ENCODE measurements around the gene IFIT1. TPM values are rescaled to one million over a fixed set of nuclear protein-coding genes. Genes with fewer than 3 reads are reported as not detected.
A peak's percentile ranks its signal among the peaks of the same experiment; 100 is the strongest.

The IFIT1 gene
- total and polyA plus RNA-seq, 2 experiments from 2014 or later, result 1.5 to 3.9 TPM

GRCh38 chr10:89419548-89419947, 27.1 kb downstream of the IFIT1 start:
- H2AFZ ChIP-seq, result no peak overlapping the region
- Mint-ChIP-seq H3K4me3 (no peak overlapping the region), H3K27ac (no peak overlapping the region), H3K36me3 (ENCODE audit: low read depth) (no peaks in the 10 kb centered on the region; the same call in 2 of the 3 replicates), H3K27me3 (ENCODE audit: insufficient read depth, low read depth, poor library complexity) (peaks cover 17% of the 10 kb centered on the region), H3K4me1 (peaks cover 15% of the 10 kb centered on the region), H3K9me3 (no peaks in the 10 kb centered on the region)
- H4K20me1 ChIP-seq (replicated peaks; ENCODE audit: insufficient read depth), result no peaks in the 10 kb centered on the region
- no peaks in the 10 kb centered on the region for H3K79me2 ChIP-seq (replicated peaks; ENCODE audit: insufficient read depth)
- H3K4me1 ChIP-seq (ENCODE audit: insufficient read depth), result peaks cover 12% of the 10 kb centered on the region
- no peak overlapping the region for H3K4me2 ChIP-seq
- 0 out of 2 replicates have a peak, but pooled peaks cover 3% of the 10 kb centered on the region for H3F3A ChIP-seq (replicated peaks; ENCODE audit: low read depth)
- peaks cover 20% of the 10 kb centered on the region for H3K27me3 ChIP-seq (ENCODE audit: insufficient read depth)
- no peak overlapping the region for H3K27ac ChIP-seq (ENCODE audit: low read depth)
- TF ChIP-seq CREB1 (CRISPR knock-in tag; IDR thresholded peaks at IDR 0.05; ENCODE audit: low read depth), result no peak
- no peak for TF ChIP-seq EZH2phosphoT487 (IDR thresholded peaks at IDR 0.05; ENCODE audit: unreplicated experiment)
- peak; percentile 57 to 72 for TF ChIP-seq CTCF (conservative IDR thresholded peaks at IDR 0.05; ENCODE audit: low read depth in 2 of 2)
- TF ChIP-seq POLR2AphosphoS5 (IDR thresholded peaks at IDR 0.05; ENCODE audit: low read depth), result no peak
- DNase-seq (ENCODE audit: low spot score), result peak; percentile 59
- H3K36me3 ChIP-seq (ENCODE audit: insufficient read depth), result no peaks in the 10 kb centered on the region
- no peak overlapping the region for H3K4me3 ChIP-seq
- no peak for ATAC-seq
- no peaks in the 10 kb centered on the region for H3K9me2 ChIP-seq (ENCODE audit: insufficient read depth)

GRCh38 chr10:89421018-89421476, 28.6 kb downstream of the IFIT1 start:
- peaks cover 12% of the 10 kb centered on the region for H3K4me1 ChIP-seq (ENCODE audit: insufficient read depth)
- no peaks in the 10 kb centered on the region for H3K9me2 ChIP-seq (ENCODE audit: insufficient read depth)
- H3K27ac Mint-ChIP-seq, result no peak overlapping the region
- no peak overlapping the region for H3K4me3 Mint-ChIP-seq
- no peaks in the 10 kb centered on the region for H3F3A ChIP-seq (replicated peaks; ENCODE audit: low read depth)
- H4K20me1 ChIP-seq (replicated peaks; ENCODE audit: insufficient read depth), result no peaks in the 10 kb centered on the region
- peaks cover 9% of the 10 kb centered on the region for H3K4me1 Mint-ChIP-seq
- DNase-seq (ENCODE audit: low spot score), result no peak
- no peaks in the 10 kb centered on the region for H3K36me3 ChIP-seq (ENCODE audit: insufficient read depth)
- H3K27ac ChIP-seq (ENCODE audit: low read depth), result no peak overlapping the region
- H3K27me3 ChIP-seq (ENCODE audit: insufficient read depth), result peaks cover 9% of the 10 kb centered on the region
- no peaks in the 10 kb centered on the region for H3K9me3 Mint-ChIP-seq
- H3K4me2 ChIP-seq, result no peak overlapping the region
- H3K36me3 Mint-ChIP-seq (ENCODE audit: low read depth), result no peaks in the 10 kb centered on the region
- H3K27me3 Mint-ChIP-seq (ENCODE audit: insufficient read depth, low read depth, poor library complexity), result peaks cover 6% of the 10 kb centered on the region
- no peaks in the 10 kb centered on the region for H3K79me2 ChIP-seq (replicated peaks; ENCODE audit: insufficient read depth)
- no peak overlapping the region for H3K4me3 ChIP-seq
- H2AFZ ChIP-seq, result no peak overlapping the region
- ATAC-seq, result no peak
- no peak for TF ChIP-seq REST (IDR thresholded peaks at IDR 0.05; ENCODE audit: unreplicated experiment)
- TF ChIP-seq ETS1 (IDR thresholded peaks at IDR 0.05), result no peak
- TF ChIP-seq ZNF331 (CRISPR knock-in tag; IDR thresholded peaks at IDR 0.05; ENCODE audit: low read depth), result no peak
- no peak for TF ChIP-seq EZH2 (IDR thresholded peaks at IDR 0.05; ENCODE audit: low read depth, unreplicated experiment)
- TF ChIP-seq ZNF462 (CRISPR knock-in tag; IDR thresholded peaks at IDR 0.05), result no peak
- TF ChIP-seq POLR2AphosphoS5 (IDR thresholded peaks at IDR 0.05; ENCODE audit: low read depth), result no peak
